CD4-positive, alpha-beta T cell treated with Interleukin-12 subunit alpha and Interleukin-12 subunit beta, for 1 hour (primary cell): ENCODE data around the gene MKKS.

Experiments
- DNase-seq: peaks from one replicate; pipeline ENCODE4 v3.0.0-alpha.2; 2020

MKKS gene

DNA sequence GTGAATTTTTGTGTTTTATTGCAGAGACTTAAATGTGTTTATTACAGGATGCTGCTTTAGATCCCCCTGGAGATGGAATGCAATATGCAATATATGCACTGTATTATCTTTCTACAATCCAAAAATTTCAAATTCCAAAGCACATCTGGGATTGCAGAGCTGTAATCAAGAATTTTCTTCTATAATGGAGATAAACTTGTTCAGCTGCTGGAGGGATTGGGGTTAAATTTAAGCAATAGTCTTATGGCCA lies 66.4 kb downstream of the MKKS start:
- no peak for DNase-seq

DNA sequence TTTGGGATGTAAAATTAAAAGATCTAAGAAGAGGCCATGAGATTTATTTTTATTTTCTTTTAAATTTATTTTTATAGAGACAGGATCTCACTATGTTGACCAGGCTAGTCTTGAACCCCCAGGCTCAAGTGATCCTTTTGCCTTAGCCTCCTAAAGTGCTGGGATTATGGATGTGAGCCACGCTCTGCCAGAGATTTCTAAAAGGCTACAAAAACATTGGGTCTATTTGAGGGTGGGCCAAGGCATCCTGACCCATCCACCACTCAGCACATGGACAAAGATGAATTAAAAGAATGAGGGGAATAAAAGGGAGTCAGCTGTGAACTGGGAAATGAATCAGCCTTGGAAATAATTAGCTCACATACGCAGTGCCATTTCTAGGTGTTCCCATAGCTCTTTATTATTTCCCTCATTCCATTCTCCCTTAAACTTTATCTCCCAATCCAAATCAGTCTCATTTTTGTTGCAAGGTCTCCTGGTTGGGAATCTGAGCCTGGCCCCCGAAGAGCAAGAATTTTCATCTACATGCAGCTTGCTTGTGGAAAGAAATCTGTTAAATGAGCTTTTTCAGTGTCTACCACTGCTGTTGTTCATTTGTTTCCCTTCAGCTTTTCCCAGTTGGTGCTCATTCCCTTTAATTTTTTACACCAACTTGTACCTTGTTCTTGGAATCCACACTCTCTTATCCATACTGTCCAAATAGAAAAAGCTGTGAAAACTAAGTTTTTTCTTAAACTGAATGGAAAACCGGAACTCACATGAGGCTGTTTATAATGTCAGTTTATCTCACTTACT lies 66.9 kb downstream of the MKKS start:
- no peak for DNase-seq

DNA sequence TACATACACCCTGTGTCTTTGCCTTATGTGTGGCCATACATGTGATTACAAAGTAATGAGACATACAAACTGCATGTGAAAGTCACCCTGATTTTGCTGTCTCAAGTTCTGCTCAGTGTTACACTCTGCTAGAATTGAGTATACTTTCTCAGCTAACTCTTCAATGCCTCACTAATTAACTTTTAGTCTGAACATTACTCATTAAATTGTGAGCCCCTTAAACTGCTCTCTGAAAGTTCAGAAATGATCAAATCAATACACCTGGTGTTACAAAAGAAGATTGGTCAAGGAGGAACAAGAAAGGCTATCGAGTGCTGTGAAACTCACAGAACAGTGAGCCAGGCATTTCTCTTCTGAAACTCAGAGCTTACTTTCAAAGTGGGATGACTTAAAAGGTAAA lies 71.3 kb downstream of the MKKS start:
- DNase-seq: no peak

DNA sequence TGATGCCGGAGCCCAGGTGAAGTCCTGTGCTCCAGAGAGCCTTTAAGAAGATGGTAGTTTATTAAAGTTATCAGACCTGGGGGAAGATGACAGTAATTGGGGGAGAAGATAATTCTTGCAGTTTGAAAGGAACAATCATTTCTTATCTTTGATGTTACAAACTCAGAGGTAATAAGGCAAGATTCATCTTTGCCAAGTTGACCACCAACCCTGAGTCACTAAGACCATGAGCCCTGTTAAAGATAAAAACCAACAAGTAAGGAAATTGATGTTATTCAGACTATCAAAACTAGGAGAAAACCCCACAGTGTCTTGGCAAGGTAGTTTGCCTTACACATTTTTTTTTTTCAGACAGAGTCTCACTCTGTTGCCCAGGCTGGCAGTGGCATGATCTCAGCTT lies 73.1 kb downstream of the MKKS start:
- DNase-seq: no peak

DNA sequence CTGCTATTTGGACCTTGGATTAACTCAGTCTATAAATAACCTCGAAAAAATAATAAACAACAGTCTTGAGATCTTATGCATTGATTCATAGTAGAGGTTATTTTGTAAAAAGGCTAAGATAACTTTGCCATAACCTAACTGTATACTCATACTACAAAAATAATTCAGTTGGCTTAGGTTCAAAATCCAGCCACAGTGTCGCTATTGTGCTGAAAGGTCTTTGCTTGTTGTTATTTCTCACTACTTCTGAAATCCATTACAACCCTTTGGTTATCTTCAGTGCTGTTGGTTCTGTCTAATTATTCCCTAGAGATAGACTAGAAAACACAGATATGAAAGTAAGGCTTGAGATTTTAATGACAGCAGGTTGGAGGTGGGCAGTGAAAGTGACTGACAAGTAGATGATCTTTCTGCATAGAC lies 74.4 kb downstream of the MKKS start:
- DNase-seq: no peak

DNA sequence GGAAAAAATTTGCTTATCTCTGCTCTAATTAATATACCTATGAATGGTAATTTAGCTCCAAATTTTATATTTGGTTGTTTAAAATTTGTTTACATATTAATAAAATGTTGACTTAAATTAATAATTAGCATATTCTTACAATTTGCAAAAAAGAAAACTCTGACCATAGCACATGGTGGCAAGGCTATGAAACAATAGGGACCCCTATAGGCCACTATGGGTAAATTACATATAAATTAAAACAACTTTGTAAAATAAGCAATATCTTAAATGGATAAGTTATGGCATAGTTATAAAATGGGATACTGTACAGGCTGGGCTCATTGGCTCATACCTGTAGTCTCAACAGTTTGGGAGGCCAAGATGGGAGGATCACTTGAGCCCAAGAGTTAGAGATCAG lies 76.0 kb downstream of the MKKS start:
- peak; percentile 2 for DNase-seq

DNA sequence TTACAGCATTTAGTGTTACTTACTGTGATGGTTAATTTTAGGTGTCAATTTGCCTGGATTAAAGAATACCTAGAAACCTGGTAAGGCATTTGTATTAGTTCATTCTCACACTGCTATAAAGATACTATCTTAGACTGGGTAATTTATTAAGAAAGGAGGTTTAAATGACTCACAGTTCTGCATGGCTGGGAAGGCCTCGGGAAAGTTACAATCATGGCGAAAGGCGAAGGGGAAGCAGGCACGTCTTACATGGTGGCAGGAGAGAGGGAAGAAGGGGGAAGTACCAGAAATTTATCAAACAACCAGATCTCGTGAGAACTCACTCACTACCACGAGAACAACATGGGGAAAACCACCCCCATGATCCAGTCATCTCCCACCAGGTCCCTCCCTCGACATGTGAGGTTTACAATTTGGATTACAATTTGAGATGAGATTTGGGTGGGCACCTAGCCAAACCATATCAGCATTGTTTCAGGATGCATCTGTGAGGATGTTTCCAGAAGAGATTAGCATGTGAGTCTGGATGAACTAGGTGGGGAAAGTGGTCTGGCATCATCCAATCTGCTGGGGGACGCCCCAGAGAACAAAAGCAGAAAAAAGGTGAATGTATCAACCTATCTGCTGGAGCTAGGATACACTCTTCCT lies 76.8 kb downstream of the MKKS start:
- no peak for DNase-seq

DNA sequence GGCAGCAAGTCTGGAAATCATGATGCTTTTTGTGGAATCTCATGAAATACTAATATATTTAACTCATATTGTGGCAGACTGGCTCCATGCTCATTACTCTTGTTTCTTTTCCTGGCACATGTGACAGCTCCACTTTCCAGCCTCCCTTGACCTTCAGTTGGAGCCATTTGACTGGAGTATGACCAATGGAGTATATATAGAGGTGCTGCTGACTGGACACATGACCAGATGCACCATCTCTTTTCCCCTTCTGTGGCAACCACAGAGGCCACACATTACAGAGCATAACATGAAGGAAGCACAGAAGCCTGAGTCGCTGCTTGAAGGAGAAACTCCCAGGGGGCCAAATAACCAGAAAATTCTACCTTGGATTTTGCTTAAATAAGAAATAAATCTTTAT lies 77.4 kb downstream of the MKKS start:
- no peak for DNase-seq

DNA sequence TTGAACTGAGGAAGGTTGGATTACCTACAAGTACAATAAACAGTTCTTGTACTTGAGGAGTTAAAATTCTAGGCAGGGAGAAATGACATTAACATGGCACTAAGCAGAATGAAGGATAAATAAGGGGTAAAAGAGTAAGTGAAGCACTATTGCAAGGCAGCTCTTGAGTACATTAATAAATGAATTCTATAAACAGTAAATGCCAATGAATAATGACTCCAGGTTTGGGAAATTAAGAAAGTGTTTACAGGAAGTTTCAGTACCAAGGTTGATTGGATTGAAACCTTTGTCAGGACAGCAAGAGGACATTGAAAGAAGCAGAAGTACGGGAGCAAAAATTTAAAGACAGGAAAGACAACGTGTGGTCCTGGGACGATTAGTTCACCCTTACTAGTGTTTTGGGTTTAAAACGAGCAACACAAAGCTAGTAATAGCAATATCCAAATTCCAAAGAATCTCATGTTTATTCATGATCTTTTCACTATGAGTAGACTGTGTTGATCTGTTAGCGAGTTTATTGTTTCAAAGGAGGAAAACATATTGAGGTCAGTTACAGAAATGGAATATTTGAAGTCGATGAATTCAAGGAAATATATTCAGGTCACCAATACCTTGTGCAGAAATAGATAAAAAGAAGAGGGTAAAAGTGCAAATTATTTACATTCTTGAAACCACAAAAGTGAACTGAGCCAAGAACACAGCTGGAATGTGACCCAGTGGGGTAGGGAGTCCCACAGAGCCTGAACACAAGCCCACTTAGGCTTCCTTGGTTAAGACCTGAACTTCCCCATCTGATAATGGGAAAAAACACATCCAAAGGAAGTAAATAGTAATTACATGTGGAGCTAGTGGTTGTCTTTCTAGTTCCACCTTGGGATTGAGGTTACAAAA lies 80.8 kb downstream of the MKKS start:
- no peak for DNase-seq
